VCaP (cell line): Measurements from ENCODE around the gene ETFB.
"Not testable (repeated sequence)": the region's sequence is repeated elsewhere in the genome, so short reads cannot be mapped to it uniquely, and the experiment has no call there.

ENCODE experiments used
- H3K27ac ChIP-seq: fragments of 450-650 bp; 2 replicates; pipeline ENCODE4 v1.5.1; 2017
- TF ChIP-seq, protein P1 (sequence below): fragments of 450-650 bp; conservative IDR thresholded peaks from 2 replicates; pipeline ENCODE4 v1.5.1; 2017; ENCODE audit warnings: mild to moderate bottlenecking, moderate library complexity

Gene ETFB

DNA sequence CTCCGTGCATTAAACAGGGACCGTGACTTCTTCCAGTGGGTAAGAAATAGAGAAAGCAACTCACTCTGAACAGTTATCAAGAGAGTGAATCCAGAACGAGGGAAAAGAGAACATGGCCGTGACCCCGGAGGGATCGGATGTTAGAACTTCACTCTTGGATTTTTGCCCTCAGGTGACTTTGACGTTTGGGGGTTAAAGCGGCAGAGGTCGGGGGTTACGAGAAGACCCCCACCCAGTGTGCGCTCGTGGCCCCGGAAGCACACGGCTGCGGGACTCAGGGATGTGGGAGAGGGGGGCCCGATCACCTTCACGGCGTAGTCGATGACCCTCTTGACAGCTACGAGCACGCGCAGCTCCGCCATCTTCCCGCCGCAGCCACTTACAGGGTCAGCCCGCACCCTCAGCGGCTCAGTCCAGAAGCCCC lies at the start of gene ETFB:
Gene ETFB, minus strand, starts transcription at position 424 of the 424 bp plus-strand sequence. Its CDS starts 62 bp downstream, at position 362.
- TF ChIP-seq, protein P1, sequence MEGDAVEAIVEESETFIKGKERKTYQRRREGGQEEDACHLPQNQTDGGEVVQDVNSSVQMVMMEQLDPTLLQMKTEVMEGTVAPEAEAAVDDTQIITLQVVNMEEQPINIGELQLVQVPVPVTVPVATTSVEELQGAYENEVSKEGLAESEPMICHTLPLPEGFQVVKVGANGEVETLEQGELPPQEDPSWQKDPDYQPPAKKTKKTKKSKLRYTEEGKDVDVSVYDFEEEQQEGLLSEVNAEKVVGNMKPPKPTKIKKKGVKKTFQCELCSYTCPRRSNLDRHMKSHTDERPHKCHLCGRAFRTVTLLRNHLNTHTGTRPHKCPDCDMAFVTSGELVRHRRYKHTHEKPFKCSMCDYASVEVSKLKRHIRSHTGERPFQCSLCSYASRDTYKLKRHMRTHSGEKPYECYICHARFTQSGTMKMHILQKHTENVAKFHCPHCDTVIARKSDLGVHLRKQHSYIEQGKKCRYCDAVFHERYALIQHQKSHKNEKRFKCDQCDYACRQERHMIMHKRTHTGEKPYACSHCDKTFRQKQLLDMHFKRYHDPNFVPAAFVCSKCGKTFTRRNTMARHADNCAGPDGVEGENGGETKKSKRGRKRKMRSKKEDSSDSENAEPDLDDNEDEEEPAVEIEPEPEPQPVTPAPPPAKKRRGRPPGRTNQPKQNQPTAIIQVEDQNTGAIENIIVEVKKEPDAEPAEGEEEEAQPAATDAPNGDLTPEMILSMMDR = no peak
- peak within 1 kb of the TSS; percentile 93 for H3K27ac ChIP-seq

DNA sequence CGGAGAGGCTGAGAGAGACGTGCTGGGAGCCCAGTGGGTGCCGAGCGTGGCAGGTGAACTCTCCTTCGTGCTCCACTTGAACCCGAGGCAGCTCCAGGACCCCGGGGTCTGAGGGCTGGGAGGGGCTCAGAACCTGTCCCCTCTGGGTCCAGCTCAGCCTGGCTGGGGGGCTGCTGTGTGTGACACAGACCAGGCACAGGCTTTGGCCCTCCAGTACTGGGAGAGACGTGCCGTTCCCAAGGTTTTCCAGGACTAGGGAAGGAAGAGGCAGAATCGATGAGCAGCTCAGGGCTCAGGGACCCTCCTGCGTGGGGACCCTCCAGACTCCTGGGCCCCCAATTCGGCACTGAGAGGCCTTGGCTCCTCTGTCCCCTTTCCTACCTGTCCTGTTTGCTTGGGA lies 49.0 kb upstream of the ETFB start:
- TF ChIP-seq, protein P1 = no peak
- H3K27ac ChIP-seq = no peak overlapping the region

DNA sequence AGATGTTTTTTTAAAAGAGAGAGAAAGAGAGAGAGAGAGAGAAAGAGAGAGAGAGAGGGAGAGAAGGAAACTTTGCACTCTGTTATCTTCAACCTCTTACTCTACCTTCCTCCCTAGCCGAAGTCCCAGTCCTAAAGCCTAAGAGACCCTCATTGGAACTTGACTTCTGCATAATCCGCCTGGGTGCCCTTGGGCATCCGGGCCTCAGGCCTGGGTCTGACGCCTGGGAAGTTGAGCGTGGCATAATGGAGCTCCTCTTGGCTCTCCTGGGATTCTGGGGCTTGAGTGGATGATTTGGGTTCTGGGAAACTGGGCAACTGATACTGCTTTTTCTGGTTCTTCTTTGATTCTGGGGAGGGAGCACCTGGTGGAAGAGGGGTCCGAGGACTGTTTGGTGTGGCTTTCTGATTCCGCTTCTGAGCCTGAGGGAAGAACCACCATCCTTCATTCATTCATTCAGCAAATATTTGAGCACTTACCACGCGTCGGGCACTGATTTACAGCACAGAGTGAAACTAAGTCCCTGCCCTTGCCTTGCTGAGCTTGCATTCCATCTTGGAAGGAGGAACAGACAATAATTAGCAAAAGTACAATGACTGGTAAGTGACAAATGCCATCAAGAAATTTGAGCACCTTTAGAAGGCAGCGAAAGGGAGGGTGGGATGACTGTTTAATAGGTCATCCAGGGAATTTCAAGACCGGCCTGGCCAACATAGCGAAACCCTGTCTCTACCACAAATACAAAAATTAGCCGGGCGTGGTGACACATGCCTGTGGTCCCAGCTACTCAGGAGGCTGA lies 45.0 kb upstream of the ETFB start:
- H3K27ac ChIP-seq = no peak overlapping the region
- TF ChIP-seq, protein P1 = no peak

DNA sequence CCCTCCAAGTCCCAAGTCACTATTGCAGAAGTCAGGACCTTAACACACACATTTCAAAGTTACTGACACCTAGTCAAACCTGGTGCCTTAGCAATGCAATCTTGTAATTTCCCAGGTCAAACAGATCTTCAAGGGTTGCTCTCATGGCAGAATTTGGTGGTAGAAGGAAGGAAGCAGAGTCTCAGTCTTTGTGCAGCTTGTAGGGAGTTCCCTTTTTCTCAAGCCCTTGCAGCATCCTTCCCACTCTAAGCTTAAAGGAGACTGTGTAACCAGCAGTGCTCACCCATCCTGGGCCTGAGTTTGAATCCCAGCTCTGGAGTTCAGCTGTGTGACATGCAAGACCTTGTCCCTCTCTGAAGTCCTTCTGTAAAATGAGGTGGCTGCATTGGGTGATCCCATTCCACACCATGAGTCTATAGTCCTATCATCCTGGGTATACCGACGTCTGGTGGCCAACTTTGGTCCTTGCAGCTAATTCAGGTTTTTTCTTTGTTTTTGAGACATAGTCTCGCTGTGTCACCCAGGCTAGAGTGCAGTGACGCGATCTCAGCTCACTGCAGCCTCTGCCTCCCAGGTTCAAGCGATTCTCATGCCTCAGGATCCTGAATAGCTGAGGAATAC lies 41.4 kb upstream of the ETFB start:
- no peak overlapping the region for H3K27ac ChIP-seq
- TF ChIP-seq, protein P1 = no peak

DNA sequence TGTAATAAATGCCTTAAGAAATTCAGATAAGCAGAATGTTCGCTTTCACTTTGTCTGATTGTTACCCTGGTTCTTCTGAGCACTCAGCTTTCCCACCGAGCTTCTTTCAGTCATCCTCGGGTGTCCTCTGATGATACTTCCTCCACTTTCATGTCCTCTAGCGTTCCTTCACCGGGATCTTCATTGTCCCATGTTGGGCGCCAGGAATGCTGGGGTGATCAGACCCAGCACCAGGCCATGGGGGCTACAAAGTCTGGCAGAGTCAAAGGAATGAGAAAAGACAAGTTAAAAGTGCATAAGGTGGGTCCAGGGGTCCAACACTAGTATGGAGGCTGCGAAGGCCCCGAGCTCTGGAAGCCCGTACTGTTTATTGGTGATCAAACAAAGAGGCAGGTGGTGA lies 35.9 kb upstream of the ETFB start:
- TF ChIP-seq, protein P1 = no peak
- H3K27ac ChIP-seq = no peak overlapping the region

DNA sequence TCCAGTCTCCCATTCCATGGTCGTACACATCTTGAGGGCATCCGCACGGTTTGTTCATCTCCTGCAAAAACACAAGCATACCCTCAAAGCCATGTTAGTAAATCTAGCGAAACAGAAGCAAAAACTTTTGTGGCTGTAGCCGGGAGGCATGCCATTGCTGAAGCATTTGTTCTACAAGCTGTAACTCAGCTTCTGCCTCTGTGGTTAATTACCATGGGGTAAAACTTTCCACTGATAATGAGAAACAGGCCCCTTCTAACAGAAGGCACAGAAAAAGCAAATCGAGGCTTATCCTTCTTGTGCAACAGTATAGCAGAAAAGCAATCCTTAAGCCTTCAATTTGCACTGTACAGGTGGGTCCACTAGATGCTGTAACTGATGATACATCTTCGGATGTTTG lies 33.7 kb upstream of the ETFB start:
- H3K27ac ChIP-seq = not testable (repeated sequence)

DNA sequence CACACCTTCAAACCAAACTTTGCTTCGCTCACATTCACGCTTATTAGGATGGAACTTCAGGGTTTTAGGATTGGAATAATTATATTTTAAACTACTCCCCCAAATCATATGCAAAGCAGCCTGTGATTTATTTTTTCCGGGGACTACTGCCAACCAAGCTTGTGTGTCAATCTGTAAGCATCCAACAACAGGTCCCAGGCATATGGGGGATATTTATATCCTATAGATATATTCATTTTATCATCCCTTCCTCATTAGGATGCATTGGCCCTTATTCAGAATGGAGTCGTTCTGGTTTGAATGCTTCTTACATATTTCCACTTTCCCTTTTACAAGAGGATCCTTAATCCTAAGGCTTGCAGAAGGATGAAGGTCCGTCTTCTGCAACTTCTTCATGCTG lies 33.0 kb upstream of the ETFB start:
- H3K27ac ChIP-seq = no peak overlapping the region
- TF ChIP-seq, protein P1 = no peak
